ENCODE measurements around the gene HSPA1A. TPM values are rescaled to one million over a fixed set of nuclear protein-coding genes. Genes with fewer than 3 reads are reported as not detected.
"Not testable (repeated sequence)": the region's sequence is repeated elsewhere in the genome, so short reads cannot be mapped to it uniquely, and the experiment has no call there.

HSPA1A gene
- total RNA-seq, 4 donors from 2014 or later, result 85.8 to 205 (median 111) TPM

- Histone ChIP-seq H3K4me3 (peak overlapping the region; percentile 68 to 96 (median 84)), H3K36me3 (peaks cover 0 to 42% of the 10 kb centered on the region in 2 donors), H3K27ac (peak overlapping the region; percentile 87 to 97 (median 92)), H3K9me3 (no peaks in the 10 kb centered on the region), H3K27me3 (no peaks in the 10 kb centered on the region), H3K4me1 (peaks cover 30 to 38% of the 10 kb centered on the region in 2 donors)
- TF ChIP-seq CTCF (IDR thresholded peaks at IDR 0.05 in 4 of 5, conservative IDR thresholded peaks at IDR 0.05 in 1 of 5), result no peak
- no peak for TF ChIP-seq POLR2A (IDR thresholded peaks at IDR 0.05)
- ATAC-seq, result peak in 1 of 2 donors; percentile 40
- in situ Hi-C loops (cut with MboI; ENCODE audit: low sequenced_read_pairs in 4 of 4) (loop anchor here in 2 of 4 donors (10.0 kb wide), 3 partner anchors 62 to 162 kb away; partner anchors contain the start of genes VWA7 (in 2 of the 2) and LY6G5C (in 1 of the 2)), intact Hi-C loops (cut with DNase I; ENCODE audit: low total_unique reads) (loop anchor here (10.0 kb wide), 1 partner anchor 292 kb away; the partner anchor contains the start of genes ATP6V1G2, DDX39B and NFKBIL1)
- DNase-seq, result no peak
These were observed 21.4 kb downstream of the HSPA1A start for GRCh38 chr6:31836474-31837368.

- H3K36me3 ChIP-seq, result peaks cover 0 to 42% of the 10 kb centered on the region in 2 donors
- no peaks in the 10 kb centered on the region for H3K27me3 ChIP-seq
- no peak for ATAC-seq
- DNase-seq, result no peak
- peak overlapping the region in 1 of 4 donors; percentile 95 for H3K4me3 ChIP-seq
- no peak for TF ChIP-seq POLR2A (IDR thresholded peaks at IDR 0.05)
- no peak for TF ChIP-seq CTCF (IDR thresholded peaks at IDR 0.05 in 4 of 5, conservative IDR thresholded peaks at IDR 0.05 in 1 of 5)
- H3K4me1 ChIP-seq, result peaks cover 30 to 37% of the 10 kb centered on the region in 2 donors
- H3K27ac ChIP-seq, result peak overlapping the region; percentile 87 to 97 (median 92)
- in situ Hi-C loops (cut with MboI; ENCODE audit: low sequenced_read_pairs in 4 of 4), result loop anchor here in 2 of 4 donors (10.0 kb wide), 3 partner anchors 63 to 163 kb away; partner anchors contain the start of genes VWA7 (in 2 of the 2) and LY6G5C (in 1 of the 2)
- no peaks in the 10 kb centered on the region for H3K9me3 ChIP-seq
- intact Hi-C loops (cut with DNase I; ENCODE audit: low total_unique reads), result loop anchor here (10.0 kb wide), 1 partner anchor 293 kb away; the partner anchor contains the start of genes ATP6V1G2, DDX39B and NFKBIL1
These were observed 22.2 kb downstream of the HSPA1A start for GRCh38 chr6:31837369-31838113.

- H3K4me3 ChIP-seq, result not testable (repeated sequence)
These were observed 22.8 kb downstream of the HSPA1A start for GRCh38 chr6:31838114-31838553.

GRCh38 chr6:31838968-31839367 is 23.6 kb downstream of the HSPA1A start:
- Histone ChIP-seq H3K9me3 (no peaks in the 10 kb centered on the region), H3K36me3 (peaks cover 0 to 42% of the 10 kb centered on the region in 2 donors), H3K27ac (no peak overlapping the region), H3K4me1 (peaks cover 30 to 34% of the 10 kb centered on the region in 2 donors), H3K4me3 (no peak overlapping the region), H3K27me3 (no peaks in the 10 kb centered on the region)
- ATAC-seq, result no peak
- TF ChIP-seq CTCF (IDR thresholded peaks at IDR 0.05 in 4 of 5, conservative IDR thresholded peaks at IDR 0.05 in 1 of 5) (no peak), POLR2A (IDR thresholded peaks at IDR 0.05) (no peak)
- in situ Hi-C loops (cut with MboI; ENCODE audit: low sequenced_read_pairs in 4 of 4), result loop anchor here in 2 of 4 donors (10.0 kb wide), 3 partner anchors 64 to 164 kb away; partner anchors contain the start of genes VWA7 (in 2 of the 2) and LY6G5C (in 1 of the 2)
- DNase-seq, result no peak
- intact Hi-C loops (cut with DNase I; ENCODE audit: low total_unique reads), result loop anchor here (10.0 kb wide), 1 partner anchor 294 kb away; the partner anchor contains the start of genes ATP6V1G2, DDX39B and NFKBIL1

More at GRCh38 chr6:31838114-31838553, 22.8 kb downstream of the HSPA1A start:
- H3K9me3 ChIP-seq, ATAC-seq, DNase-seq, H3K27me3 ChIP-seq: not testable (repeated sequence)
- Histone ChIP-seq H3K27ac (peak overlapping the region in 3 of 4 donors; percentile 5 to 97 (median 96)), H3K4me1 (peaks cover 30 to 37% of the 10 kb centered on the region in 2 donors), H3K36me3 (peaks cover 0 to 42% of the 10 kb centered on the region in 2 donors)
- intact Hi-C loops (cut with DNase I; ENCODE audit: low total_unique reads) (loop anchor here (10.0 kb wide), 1 partner anchor 293 kb away; the partner anchor contains the start of genes ATP6V1G2, DDX39B and NFKBIL1), in situ Hi-C loops (cut with MboI; ENCODE audit: low sequenced_read_pairs in 4 of 4) (loop anchor here in 2 of 4 donors (10.0 kb wide), 3 partner anchors 63 to 163 kb away; partner anchors contain the start of genes VWA7 (in 2 of the 2) and LY6G5C (in 1 of the 2))

GRCh38 chr6:31839779-31840126 is 24.4 kb downstream of the HSPA1A start:
- in situ Hi-C loops (cut with MboI; ENCODE audit: low sequenced_read_pairs in 4 of 4) (loop anchor here in 2 of 4 donors (10.0 kb wide), 3 partner anchors 65 to 165 kb away; partner anchors contain the start of genes VWA7 (in 2 of the 2) and LY6G5C (in 1 of the 2)), intact Hi-C loops (cut with DNase I; ENCODE audit: low total_unique reads) (loop anchor here (10.0 kb wide), 1 partner anchor 295 kb away; the partner anchor contains the start of genes ATP6V1G2, DDX39B and NFKBIL1)
- Histone ChIP-seq H3K4me1 (peaks cover 30 to 32% of the 10 kb centered on the region in 2 donors), H3K36me3 (peaks cover 0 to 42% of the 10 kb centered on the region in 2 donors)
- H3K27ac ChIP-seq, H3K27me3 ChIP-seq, H3K9me3 ChIP-seq, DNase-seq, ATAC-seq, H3K4me3 ChIP-seq: not testable (repeated sequence)

Data from gastrocnemius medialis (tissue), 4 donors.